ENCODE results near the gene MITF.
"Not testable (repeated sequence)": the region's sequence is repeated elsewhere in the genome, so short reads cannot be mapped to it uniquely, and the experiment has no call there.

The MITF gene

DNA sequence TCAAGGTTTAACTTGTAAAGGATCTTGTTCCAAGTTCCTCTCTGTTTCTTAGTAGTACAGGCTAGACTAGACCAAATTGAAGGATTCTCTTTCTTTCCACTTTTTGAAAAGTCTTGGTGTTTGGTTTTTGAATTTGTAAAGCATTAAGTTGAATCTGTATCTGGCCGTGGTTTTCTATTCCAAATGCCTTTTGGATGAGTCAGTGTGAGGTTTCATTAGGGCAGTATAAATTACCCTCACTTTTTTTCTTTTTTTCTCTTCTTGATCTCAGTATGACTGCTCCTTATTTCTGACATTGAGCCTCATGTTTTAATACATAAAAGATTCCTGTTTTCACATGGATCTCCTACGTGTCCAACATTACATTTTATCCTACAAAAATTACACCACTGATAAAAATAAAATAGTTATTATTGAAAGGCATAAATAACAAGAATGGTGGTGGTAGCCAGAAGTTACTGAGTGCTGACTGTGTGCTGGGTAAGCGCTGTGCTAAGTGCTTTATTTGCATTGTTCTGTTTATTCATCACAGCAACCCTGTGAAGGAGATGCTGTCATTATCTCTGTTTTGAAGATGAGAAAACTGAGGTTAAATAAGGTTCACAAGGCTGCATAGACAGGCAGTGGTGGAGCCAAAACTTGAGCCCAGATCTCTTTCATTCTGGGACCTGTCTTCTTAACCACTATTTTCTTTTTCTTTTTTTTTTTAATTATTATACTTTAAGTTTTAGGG is 48.3 kb downstream of the MITF start:
- no peak for DNase-seq (ENCODE audit: low spot score)

DNA sequence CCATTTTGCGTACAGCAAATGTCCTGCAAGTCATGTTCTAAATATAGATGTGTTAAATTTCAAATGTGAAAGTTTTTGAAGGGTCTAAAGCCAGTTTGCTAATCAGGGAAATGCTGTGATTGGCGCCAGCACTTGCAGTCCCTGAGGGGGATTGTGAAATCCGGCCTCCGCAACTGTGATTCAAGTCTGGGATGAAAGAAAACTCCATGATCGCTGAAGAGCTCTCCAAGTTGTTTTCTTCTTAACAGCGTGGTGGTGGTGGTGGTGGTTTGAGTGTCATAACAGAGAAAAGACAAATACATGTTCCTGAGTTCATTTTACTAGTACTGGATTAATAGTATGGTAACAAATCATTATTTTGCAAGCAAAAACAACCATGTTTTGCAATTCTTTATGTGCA is 51.8 kb downstream of the MITF start:
- DNase-seq (ENCODE audit: low spot score) = no peak

DNA sequence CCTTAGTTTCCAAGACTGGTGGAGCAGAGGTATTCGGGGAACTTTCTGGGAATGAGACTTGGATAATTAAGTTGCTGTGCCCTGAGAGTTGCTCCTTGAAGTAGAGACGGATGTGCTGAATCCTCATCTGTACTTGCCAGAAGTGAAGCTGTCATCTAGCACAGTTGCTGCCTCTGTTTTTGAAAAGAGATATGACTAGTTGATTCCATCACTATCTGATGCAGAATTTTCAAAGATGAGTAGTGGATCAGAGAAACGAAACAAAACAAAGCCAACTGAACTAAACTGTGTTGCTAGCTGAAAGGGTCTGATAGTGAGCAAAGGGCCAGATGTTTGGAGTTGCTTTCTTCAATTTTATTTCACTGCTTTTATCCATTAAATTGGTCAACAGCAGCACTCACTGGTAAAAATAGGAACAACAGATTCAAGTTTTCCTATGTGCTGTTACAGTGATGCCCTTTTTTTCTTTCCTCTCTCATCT is 52.7 kb downstream of the MITF start:
- DNase-seq (ENCODE audit: low spot score) = peak; percentile 38

DNA sequence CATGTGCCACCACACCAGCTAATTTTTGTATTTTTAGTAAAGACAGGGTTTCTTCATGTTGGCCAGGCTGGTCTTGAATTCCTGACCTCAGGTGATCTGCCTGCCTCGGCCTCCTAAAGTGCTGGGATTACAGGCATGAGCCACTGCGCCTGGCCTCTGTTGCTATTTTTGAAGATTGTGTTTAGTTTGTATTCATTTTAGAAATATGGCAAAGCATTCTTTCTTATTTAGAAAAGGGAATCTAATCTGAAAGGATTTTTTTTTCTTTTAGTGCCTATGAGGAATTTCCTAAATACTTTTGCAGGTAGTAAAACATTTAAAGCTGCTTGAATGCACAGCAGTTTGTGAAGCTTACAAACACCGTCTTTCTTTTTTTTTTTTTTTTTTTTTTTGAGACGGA is 56.9 kb downstream of the MITF start:
- not testable (repeated sequence) for DNase-seq (ENCODE audit: low spot score)

DNA sequence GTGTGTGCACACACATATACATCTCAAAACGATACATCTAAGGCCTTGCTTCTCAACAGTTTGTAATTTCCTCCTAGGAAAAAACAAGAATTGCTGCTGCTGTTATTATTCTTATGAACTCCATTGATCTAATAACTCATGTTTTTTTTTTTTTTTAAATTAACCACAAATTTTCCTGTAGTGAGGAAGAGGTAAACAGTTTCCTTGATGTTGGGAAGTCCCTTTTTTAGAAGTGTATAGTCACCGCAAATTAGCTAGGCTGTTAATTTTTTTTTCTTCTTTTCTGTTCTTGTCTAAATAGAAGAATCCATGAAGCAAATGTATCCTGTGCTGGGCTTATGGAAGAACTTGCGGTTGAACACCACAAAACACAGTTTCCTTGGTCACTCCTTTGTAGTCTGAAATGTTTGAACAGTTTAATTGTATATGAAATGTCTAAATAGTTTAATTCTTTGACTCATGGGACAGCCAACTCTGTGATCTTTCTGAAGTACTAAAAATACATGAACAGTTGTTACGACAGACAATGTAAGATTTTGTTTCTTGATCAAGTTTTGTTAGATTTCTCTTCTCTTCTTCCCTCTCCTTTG is 64.5 kb downstream of the MITF start:
- no peak for DNase-seq (ENCODE audit: low spot score)

DNA sequence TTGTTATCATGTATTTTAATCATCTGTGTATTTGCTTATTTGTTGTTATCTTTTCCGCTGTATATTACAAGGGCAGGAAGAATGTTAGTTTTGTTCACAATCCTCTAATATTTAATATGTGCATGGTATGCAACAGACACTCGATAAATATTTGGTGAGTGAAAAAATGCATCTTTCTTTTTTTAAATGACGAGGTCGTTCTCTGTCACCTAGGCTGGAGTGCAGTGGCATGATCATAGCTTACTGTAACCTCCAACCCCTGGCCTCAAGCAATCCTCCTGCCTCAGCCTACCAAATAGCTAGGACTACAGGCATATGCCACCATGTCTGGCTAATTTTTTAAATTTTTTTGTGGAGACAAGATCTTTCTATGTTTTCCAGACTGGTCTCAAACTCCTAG is 66.2 kb downstream of the MITF start:
- no peak for DNase-seq (ENCODE audit: low spot score)

DNA sequence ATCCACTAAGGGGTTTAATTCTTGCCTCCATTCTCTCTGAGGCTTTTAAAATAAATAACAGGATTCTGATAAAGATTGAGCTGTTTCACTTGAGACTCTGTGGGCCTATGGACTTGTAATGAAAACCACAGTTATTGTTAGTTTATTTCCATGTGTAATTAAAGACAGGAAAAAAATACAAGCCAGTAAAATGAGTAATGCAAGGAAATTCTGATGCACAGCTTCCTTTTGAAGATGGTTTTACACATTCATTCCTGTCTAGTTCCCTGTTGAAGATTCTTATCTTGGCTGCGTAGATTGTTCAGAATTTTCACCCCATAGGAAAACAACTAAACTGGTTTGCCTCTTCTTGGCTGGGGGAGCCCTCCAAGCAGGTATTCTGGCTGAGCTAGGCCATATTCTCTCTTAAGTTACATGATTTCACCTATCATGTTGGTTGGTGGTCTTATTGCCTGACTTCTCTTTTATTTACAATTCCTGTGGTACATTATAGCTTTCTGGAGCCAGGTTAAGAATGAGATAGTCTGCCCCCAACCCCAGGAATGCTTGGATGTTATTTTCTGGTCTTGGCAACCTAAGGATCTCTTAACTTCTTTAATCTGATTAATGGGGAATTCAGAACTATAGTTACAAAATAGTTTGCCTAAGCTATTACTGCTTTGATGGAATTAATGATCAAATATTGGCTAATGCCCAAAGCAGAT is 67.6 kb downstream of the MITF start:
- no peak for DNase-seq (ENCODE audit: low spot score)

DNA sequence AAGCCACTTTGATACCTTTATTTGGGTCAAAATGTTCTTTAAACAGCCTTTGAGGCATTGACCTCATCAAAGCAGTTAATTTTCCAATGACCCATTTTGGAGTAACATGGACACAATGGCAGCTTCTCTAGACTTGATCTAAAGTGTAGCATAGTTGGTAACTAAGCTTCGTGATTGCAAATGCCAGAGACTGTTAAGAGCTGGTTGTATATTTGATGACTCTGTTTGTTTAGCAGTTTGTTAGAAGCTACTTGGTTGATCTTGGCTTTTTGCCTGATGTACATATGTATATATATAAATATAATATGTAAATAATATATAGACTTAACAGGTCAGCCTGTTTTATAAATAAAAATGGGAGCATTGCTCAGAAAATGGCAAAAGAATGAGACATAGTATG is 68.4 kb downstream of the MITF start:
- no peak for DNase-seq (ENCODE audit: low spot score)

DNA sequence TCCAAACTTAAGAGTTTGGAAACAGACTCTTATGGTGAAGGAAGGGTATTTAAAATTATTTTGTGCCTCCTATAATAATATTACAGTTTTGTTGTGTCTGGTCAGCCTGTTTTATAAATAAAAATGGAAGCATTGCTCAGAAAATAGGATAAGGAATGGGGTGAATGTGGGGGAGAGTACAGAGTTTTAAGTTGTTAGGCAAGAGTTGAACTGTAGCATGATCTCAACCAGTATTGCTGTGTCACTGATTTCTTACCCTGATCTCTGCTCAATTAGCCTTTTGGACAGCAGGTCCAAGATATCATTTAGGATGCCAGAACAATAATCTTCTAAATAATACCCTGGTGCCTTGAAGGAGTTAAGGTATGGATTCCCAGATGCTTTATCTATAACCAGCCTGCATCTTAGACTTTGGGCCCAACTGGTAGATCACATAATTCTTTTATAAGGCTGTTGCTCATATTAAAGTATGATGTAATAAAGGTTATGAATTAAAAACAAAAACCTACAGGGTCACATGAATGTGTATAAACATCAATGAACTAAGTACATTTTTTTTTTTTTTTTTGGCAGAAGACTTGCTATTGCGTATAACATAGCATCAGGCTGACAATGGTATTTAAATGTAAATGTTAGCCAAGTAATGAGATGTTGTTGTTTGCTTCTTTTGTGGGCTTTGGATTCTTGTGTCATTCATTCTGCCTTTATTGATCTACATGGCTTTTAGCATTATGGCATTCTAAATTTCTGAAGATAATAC is 70.0 kb downstream of the MITF start:
- no peak for DNase-seq (ENCODE audit: low spot score)

DNA sequence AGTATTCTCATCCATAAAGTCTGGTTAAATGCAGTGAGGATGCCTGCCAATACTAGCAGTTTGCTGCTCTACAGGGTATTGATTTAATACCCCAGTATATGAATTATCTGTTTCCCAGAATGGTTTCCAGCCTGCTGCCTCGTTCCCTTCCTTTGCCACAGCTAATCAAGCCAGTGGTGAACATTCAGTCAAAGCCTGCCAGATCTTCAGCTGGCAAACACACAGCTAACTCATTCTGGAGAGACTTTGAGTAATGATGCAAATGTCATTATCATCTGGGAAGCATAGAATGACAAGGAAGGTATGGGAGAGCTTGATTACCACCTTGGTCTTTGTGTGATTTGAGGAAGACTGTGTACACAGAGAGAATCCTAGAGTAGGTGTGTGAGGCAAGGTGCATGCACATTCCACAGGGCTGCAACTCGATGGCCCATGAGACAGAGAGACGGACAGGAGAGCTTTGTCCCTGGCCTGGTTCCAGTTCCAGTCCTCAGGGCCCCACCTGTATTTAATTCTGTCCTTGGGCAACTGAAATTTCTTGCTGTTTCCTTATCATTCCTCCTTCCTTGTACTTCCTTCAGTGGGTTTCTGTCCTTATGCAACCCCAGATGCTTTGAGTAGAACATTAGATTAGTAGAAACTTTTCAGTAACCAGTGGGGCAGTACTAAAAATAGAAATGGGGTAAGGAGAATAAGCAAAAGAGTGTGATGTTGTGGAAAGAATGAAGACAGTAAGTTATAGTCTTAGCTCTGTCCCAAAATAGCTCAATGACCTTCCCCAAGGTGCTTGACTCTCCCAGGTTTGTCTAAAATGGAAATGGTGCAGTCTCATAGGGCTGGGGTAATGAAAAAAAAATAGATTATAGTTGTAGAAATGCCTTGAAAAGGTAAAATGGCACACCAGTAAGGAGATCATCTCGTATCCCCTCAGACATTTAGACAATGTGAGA is 72.5 kb downstream of the MITF start:
- no peak for DNase-seq (ENCODE audit: low spot score)

DNA sequence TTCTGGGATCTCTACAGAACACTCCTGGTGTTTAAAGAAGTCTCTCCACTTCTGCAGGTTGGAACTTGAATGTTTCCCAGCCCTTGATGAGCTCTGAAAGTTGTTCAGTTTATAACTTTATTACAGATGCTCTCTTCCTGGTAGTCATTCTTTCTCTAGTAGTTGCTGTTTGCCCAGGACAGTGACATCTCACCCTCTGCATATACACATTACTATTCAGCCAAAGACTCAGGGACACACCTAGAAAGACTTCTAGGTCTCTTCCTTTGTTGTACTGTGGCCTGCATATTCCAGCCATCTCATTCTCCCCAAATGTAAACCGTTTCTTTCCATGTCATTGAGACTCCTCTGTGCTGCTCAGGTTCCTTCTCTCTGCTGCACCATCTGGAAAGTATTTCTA is 76.7 kb downstream of the MITF start:
- no peak for DNase-seq (ENCODE audit: low spot score)

DNA sequence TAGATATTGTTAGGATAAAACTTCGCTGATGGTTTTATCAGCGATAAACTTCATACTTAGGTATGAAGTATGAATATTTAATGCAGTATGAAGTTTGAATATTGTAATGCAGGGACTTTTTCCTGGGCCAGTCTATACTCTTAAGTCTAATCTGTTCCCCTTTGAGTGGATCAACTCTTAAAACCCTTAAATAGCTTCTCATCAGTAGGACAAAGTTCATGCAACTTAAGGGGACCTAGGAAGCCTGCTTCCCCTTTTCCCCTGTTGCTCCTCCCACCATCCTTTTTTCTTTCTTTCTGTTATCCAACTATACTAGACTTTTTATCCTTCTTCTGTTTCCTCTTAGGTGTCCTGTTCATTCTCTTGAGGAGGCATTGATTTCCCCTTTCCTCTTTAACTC is 78.7 kb downstream of the MITF start:
- no peak for DNase-seq (ENCODE audit: low spot score)

DNA sequence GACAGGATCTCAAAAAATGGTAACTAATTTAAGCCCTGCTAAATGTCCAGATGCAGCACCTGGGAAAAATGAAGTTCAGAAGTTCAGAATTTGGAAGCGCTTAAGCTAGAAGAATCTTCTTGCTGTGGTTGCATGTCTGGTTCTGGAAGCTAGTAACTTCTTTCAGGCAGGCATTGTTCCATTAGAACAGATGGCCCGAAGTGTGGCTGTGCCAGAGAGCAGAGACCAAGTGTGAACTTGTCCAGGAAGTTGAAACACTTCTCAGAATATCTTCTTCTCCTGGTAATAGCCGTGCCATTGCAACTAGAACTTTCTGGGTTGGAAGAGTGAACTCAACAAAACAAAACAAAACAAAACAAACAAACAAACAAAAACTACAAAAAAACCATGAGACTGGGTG is 80.0 kb downstream of the MITF start:
- no peak for DNase-seq (ENCODE audit: low spot score)

DNA sequence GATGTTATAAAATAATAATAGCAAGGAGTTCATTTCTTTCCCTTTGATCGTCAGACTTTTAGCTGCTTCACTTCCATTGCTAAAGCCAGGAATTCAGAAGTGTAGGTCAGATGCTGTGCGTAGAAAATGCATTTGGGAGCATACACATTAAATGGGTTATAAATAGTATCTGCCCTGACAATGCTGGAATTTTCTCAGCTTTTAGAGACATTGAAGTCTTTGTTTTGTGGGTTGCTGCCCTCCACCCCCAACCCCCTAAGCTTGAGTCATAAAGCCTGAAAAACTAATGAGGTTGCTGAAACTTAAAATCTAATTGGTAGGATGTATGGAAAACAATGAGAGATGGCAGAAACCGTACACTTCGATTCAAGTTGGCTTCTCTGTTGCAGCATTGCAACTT is 81.9 kb downstream of the MITF start:
- DNase-seq (ENCODE audit: low spot score) = no peak

DNA sequence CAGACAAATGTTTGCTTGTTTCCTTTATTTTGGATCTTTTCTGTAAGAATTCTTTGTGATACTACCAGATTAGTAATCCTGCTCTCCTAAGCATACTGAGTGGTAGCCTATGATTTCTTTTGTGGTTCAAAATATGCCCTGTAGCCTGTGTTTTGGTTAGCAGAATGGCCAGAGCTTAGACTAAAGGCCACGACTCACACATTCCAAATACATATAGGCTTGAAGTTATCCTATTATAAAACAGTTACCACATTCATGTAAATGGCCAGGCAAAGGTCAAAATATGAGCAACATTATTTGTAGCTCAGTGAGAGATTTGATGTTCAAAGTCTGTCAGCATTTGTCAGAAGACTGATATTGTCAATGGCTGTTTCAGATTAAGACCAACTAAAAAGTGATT is 84.5 kb downstream of the MITF start:
- DNase-seq (ENCODE audit: low spot score) = no peak

DNA sequence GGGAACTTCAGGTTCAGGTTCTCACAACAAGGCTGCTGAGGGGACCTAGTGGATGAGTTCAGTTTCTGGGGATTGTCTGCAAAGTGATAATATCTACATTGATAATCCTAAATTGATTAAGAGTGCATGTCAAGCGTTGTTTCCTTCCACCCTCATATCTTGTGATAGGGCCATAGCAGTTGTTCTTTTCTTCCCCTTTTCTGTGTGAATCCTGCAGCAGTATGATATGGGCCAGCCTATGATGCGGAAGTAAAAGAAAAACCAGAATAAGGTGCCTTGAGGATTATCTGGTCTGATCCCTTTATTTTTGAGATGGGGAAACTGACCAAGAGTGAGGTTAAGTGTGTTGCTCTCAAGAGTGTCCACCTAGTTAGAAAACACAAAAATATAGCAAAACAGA is 86.2 kb downstream of the MITF start:
- DNase-seq (ENCODE audit: low spot score) = no peak

DNA sequence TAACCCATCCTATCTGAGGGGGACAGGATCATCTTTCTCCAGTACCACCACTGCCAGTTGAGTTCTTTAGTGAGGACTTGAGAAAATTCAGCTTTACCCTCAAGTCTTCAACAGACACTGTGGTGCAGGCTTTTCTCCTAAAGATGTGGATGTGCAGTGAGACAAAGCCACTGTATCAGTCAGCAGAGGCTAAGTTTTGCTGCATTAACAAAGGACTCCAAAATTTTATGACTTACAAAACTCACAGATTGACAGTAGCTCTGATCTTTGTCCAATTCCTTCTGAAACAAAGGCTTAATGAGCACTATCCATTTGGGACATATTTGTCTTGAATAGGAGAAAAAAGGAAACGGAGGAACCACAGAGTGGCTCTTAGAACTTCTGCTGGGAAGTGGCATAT is 87.9 kb downstream of the MITF start:
- DNase-seq (ENCODE audit: low spot score) = no peak

DNA sequence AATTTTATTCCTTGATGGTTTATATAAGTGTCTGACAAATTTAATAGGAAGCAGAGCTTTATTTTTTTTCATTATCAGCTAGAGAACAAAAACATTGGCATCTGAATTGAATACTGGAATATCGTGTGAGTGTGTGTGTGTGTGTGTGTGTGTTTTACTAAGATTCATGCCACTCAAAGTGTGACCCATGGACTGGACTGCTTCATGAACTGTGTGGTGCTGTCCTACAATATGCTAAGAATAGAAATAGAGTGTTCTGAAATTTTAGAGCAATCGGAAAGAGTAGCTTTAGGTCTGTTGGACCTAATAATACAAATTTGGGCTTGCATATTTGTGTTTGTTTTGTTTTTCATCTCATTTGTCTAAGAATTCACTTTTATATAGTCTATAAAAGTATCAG is 89.6 kb downstream of the MITF start:
- no peak for DNase-seq (ENCODE audit: low spot score)

DNA sequence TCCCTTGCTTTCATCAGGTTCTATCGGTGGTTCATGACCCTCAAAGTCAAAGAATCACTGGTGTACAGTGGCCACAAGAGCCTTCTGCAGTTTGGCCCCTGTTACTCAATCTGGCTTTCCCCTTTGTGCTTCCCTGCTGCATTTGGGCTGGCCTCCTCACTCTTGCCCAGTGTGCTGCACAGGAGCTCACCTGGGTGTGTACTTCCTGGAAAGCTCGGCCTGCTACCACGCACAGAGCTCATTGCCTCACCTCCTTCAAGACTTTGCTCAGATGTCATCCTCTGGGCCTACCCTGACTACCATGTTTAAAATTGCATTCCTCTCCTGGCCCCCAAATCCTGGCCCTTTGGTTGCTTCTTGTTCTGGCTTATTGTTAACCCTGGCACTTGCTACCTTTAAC is 90.9 kb downstream of the MITF start:
- no peak for DNase-seq (ENCODE audit: low spot score)

DNA sequence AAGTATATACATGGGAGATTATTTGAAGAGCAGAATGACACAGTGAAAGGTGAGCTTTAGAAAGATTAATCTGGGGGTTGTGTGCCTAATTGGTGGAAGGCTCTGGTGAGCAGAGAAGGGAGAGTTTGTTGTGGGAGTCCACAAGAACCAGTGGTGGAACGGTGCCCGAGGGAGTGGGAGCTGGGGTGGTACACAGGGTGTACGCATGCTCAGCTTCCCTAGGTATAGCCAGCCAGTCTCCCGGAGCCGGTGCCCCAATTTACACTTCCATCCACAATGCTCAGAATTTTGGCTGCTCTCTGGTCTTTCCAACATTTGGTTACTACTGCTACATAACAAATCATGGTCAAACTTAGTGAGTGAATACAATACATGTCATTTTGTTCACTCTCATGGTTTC is 92.5 kb downstream of the MITF start:
- no peak for DNase-seq (ENCODE audit: low spot score)

DNA sequence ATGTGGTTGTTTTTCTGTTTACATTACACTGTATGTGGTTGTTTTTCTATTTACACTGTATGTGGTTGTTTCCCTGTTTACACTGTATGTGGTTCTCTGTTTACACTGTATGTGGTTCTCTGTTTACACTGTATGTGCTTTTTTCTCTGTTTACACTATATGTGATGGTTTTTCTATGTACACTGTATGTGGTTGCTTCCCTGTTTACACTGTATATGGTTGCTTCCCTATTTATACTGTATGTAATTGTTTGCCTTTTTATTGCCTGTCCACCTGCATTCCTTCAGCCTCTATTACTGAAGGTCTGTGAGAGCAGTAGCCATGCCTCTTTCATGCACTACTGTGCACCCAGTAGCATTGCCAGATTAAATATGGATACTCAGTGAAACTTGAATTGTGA is 94.3 kb downstream of the MITF start:
- no peak for DNase-seq (ENCODE audit: low spot score)

DNA sequence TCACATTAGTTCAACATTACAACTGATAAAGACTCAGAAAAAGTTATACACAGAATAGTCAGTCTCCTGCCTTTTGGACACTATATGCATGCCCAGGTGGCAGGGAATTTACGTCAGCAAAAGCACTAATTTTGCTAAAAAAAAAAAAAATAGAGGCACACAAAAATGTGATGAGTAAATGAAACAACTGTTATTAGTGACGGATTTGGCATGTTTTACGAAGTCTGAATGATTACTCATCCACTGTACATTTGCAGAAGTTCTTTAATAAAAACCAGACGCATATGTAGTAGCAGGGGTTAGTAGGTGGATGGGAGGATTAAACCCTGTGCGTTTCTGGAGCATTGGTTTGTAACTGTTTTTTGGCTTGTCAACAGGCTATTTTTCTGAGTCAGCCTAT is 99.0 kb downstream of the MITF start:
- no peak for DNase-seq (ENCODE audit: low spot score)
